ENCODE measurements around the gene CACHD1. TPM values are rescaled to one million over a fixed set of nuclear protein-coding genes. Genes with fewer than 3 reads are reported as not detected.
"Not testable (repeated sequence)": the region's sequence is repeated elsewhere in the genome, so short reads cannot be mapped to it uniquely, and the experiment has no call there.

CACHD1 gene
- total RNA-seq, 2 donors from 2014 or later = 5.3 to 6.7 TPM

GRCh38 chr1:64696879-64697278 is 226.9 kb downstream of the CACHD1 start:
- H3K27me3 ChIP-seq (replicated peaks; ENCODE audit: insufficient read depth) = no peaks in the 10 kb centered on the region
- H3K36me3 ChIP-seq = no peaks in the 10 kb centered on the region
- TF ChIP-seq CTCF (IDR thresholded peaks at IDR 0.05) = no peak
- no peaks in the 10 kb centered on the region for H3K9me3 ChIP-seq
- DNase-seq (ENCODE audit: low spot score) = no peak
- ATAC-seq (ENCODE audit: insufficient number of reproducible peaks, low FRiP score, low read depth) = no peak
- peaks cover 6 to 16% of the 10 kb centered on the region in 2 donors for H3K4me1 ChIP-seq (ENCODE audit: control insufficient read depth in 1 of 2, low read depth in 2 of 2)
- no peak overlapping the region for H3K27ac ChIP-seq
- no peak overlapping the region for H3K4me3 ChIP-seq

GRCh38 chr1:64699327-64699726 is 229.4 kb downstream of the CACHD1 start:
- Histone ChIP-seq H3K9me3 (no peaks in the 10 kb centered on the region), H3K27ac (no peak overlapping the region), H3K27me3 (replicated peaks; ENCODE audit: insufficient read depth) (no peaks in the 10 kb centered on the region), H3K36me3 (no peaks in the 10 kb centered on the region), H3K4me1 (ENCODE audit: control insufficient read depth in 1 of 2, low read depth in 2 of 2) (no peaks in the 10 kb centered on the region), H3K4me3 (no peak overlapping the region)
- ATAC-seq (ENCODE audit: insufficient number of reproducible peaks, low FRiP score, low read depth) (no peak), DNase-seq (ENCODE audit: low spot score) (no peak)
- TF ChIP-seq CTCF (IDR thresholded peaks at IDR 0.05) = no peak

GRCh38 chr1:64701071-64701470 is 231.1 kb downstream of the CACHD1 start:
- Histone ChIP-seq H3K27ac (no peak overlapping the region), H3K4me3 (no peak overlapping the region), H3K4me1 (ENCODE audit: control insufficient read depth in 1 of 2, low read depth in 2 of 2) (no peaks in the 10 kb centered on the region), H3K27me3 (replicated peaks; ENCODE audit: insufficient read depth) (no peaks in the 10 kb centered on the region), H3K9me3 (no peaks in the 10 kb centered on the region), H3K36me3 (no peaks in the 10 kb centered on the region)
- ATAC-seq (ENCODE audit: insufficient number of reproducible peaks, low FRiP score, low read depth) (no peak), DNase-seq (ENCODE audit: low spot score) (no peak)
- TF ChIP-seq CTCF (IDR thresholded peaks at IDR 0.05) = no peak

GRCh38 chr1:64701886-64702285 is 232.0 kb downstream of the CACHD1 start:
- no peak for TF ChIP-seq CTCF (IDR thresholded peaks at IDR 0.05)
- no peak overlapping the region for H3K4me3 ChIP-seq
- no peaks in the 10 kb centered on the region for H3K36me3 ChIP-seq
- H3K9me3 ChIP-seq = no peaks in the 10 kb centered on the region
- no peak for ATAC-seq (ENCODE audit: insufficient number of reproducible peaks, low FRiP score, low read depth)
- no peak for DNase-seq (ENCODE audit: low spot score)
- H3K4me1 ChIP-seq (ENCODE audit: control insufficient read depth in 1 of 2, low read depth in 2 of 2) = no peaks in the 10 kb centered on the region
- H3K27ac ChIP-seq = no peak overlapping the region
- H3K27me3 ChIP-seq (replicated peaks; ENCODE audit: insufficient read depth) = no peaks in the 10 kb centered on the region

- not testable (repeated sequence) for H3K27me3 ChIP-seq (replicated peaks; ENCODE audit: insufficient read depth); DNase-seq (ENCODE audit: low spot score); H3K36me3 ChIP-seq; H3K4me3 ChIP-seq; H3K4me1 ChIP-seq (ENCODE audit: control insufficient read depth in 1 of 2, low read depth in 2 of 2); ATAC-seq (ENCODE audit: insufficient number of reproducible peaks, low FRiP score, low read depth); H3K9me3 ChIP-seq; H3K27ac ChIP-seq
These were observed 232.7 kb downstream of the CACHD1 start for GRCh38 chr1:64702670-64703069.

GRCh38 chr1:64703600-64703999 is 233.7 kb downstream of the CACHD1 start:
- no peaks in the 10 kb centered on the region for H3K4me1 ChIP-seq (ENCODE audit: control insufficient read depth in 1 of 2, low read depth in 2 of 2)
- ATAC-seq (ENCODE audit: insufficient number of reproducible peaks, low FRiP score, low read depth) (no peak), DNase-seq (ENCODE audit: low spot score) (no peak)
- no peaks in the 10 kb centered on the region for H3K9me3 ChIP-seq
- TF ChIP-seq CTCF (IDR thresholded peaks at IDR 0.05) = no peak
- H3K4me3 ChIP-seq = no peak overlapping the region
- no peak overlapping the region for H3K27ac ChIP-seq
- H3K27me3 ChIP-seq (replicated peaks; ENCODE audit: insufficient read depth) = no peaks in the 10 kb centered on the region
- H3K36me3 ChIP-seq = no peaks in the 10 kb centered on the region
